Heart right ventricle (tissue), 16 donors: ENCODE results near the gene AGRN. TPM values are rescaled to one million over a fixed set of nuclear protein-coding genes. Genes with fewer than 3 reads are reported as not detected.

Experiments
- ATAC-seq, 8 donors: fragments of 200-7000 bp; cut with Tn5 transposase; one replicate each; pipeline ENCODE4 v1.9.1; 2020; ENCODE audit warnings: mild to moderate bottlenecking in 8 of 8, moderate library complexity in 8 of 8, moderate number of reproducible peaks in 1 of 8
- DNase-seq, 2 donors: peaks; one replicate each; pipeline ENCODE4 v3.0.0-alpha.2; 2020
- H3K27ac ChIP-seq, 10 donors: fragments of 200-600 bp; sonication (generic) in 2 of 10; one replicate each; pipeline versions ENCODE4 v1.5.0 to v1.8.0; 2020 to 2022; ENCODE audit warnings: mild to moderate bottlenecking in 3 of 10
- H3K27me3 ChIP-seq, 7 donors: fragments of 200-600 bp; one replicate each; pipeline ENCODE4 v1.8.0; 2021 to 2022; ENCODE audit warnings: mild to moderate bottlenecking in 2 of 7
- H3K36me3 ChIP-seq, 9 donors: fragments of 200-600 bp; sonication (generic) in 1 of 9; one replicate each; pipeline versions ENCODE4 v1.5.0 to v1.8.0; 2020 to 2022; ENCODE audit warnings: mild to moderate bottlenecking in 2 of 9
- H3K4me1 ChIP-seq, 9 donors: fragments of 200-600 bp; sonication (generic) in 1 of 9; one replicate each; pipeline versions ENCODE4 v1.5.0 to v1.8.0; 2020 to 2022; ENCODE audit warnings: mild to moderate bottlenecking in 4 of 9
- H3K4me3 ChIP-seq, 10 donors: fragments of 200-600 bp; sonication (generic) in 2 of 10; one replicate each; pipeline versions ENCODE4 v1.5.0 to v1.8.0; 2020 to 2022; ENCODE audit warnings: mild to moderate bottlenecking in 7 of 10, moderate library complexity in 2 of 10
- H3K9me3 ChIP-seq, 11 donors: fragments of 200-600 bp in 10 of 11; sonication (generic) in 2 of 11; one replicate each; pipeline versions ENCODE4 v1.5.0 to v1.8.0; 2013 to 2022; ENCODE audit warnings: mild to moderate bottlenecking in 2 of 11, control low read depth in 1 of 11, moderate library complexity in 1 of 11
- WGBS, 2 donors: extraction: QIAGEN DNeasy Blood & Tissue Kit; methylation state at CpG; one replicate each; pipeline ENCODE4 v1.1.7; 2013; ENCODE audit warnings: inconsistent platforms in 1 of 2; 5-methylcytosine and 5-hydroxymethylcytosine counted together
- intact Hi-C, 10 donors: fragments of 100-400 bp; cut with DNase I; formaldehyde crosslinking; loops; one replicate each; pipeline versions ENCODE4 v1.11.1 to v1.14.2; 2022
- polyA plus RNA-seq, 2 donors: library from polyadenylated mRNA; stranded (reverse); fragments of 200-250 nt; gene quantifications; one replicate each; pipeline ENCODE4 v1.2.3, GENCODE V29; 2013
- total RNA-seq, 10 donors: library from RNA; stranded (reverse); fragmentation: NEBNext Ultra II Directional in 3 of 10; extraction: Animal tissue kit (Norgen Biotek cat#: 25700) in 3 of 10; gene quantifications; one replicate each; pipeline versions ENCODE4 v1.2.1 to v1.2.4, GENCODE V29; 2021 to 2023
- TF ChIP-seq, protein P1 (sequence below), 9 donors: fragments of 200-600 bp; sonication (generic) in 2 of 9; IDR thresholded peaks; one replicate each; pipeline versions ENCODE4 v1.5.0 to v1.8.0; 2021 to 2022; ENCODE audit warnings: antibody characterized with exemption in 9 of 9, mild to moderate bottlenecking in 5 of 9, moderate library complexity in 1 of 9
- donor health status: Arrhythmogenic right ventricular cardiomyopathy.
- donor health status: ischemic (EF 13 %, LVEDD 7.1; RV severe dilation, severe dysfunction).
- donor health status: healthy with polysubstance abuse.
- donor health status: DM: no; HTN: yes; CAD: no.
- donor health status: DM: no; HTN: no; CAD: no.
- donor health status: ischemic (EF 25% LVEDD 6.9; RV normal size, moderate dysfunction).
- donor health status: ischemic (EF 25% LVEDD 5.7; RV mildly dilated, moderate dysfunction).
- donor health status: healthy.
- donor health status: DM: yes; HTN: yes; CAD: no.
- donor health status: Ischemic cardiomyopathy.
- donor health status: ischemic (EF 35%, LVEDD 5.7; RV mildly dilated, moderate dysfunction).
- donor health status: nonischemic (EF 11% LVEDD 7.7; RV severe dilation, severe dysfunction).
- donor health status: DM: yes; HTN: yes; CAD: no.
- donor health status: PGD.
- donor health status: ischemic (EF 29% LVEDD 5.4; RV normal size, mild dysfunction).
- donor health status: nonischemic (EF 23%, LVEDD 6.1; RV moderate dilation, normal function).

Gene AGRN
- total and polyA plus RNA-seq, 12 donors: 11.5 to 33.9 (median 18.3) TPM

DNA sequence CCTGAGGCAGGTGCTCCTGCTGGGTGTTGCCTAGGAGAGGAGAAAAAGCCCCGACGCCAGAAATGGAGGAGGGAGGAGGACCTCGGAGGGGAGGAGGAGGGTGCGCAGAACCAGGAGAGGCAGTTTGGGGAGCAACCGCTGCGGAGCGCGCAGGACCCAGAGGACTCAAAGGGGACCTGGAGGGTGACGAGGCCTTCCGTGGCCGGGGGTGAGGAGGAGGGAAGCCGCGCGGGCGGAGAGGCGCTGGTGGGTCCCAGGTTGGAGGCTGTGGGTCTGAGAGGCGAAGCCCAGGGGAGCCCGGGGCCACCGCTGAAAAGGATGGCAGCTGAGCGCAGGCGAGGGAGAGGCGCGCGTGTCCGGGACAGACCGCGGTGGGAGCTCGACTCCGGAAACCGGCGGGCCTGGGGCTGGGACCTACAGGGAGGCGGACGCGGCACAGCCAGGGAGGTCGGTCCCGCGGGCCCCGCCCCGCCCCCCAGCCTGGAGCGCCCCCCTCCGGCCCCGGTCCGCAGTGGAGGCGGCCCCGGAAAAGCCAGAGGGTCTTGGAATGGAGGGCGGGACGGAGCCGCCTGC, 39.1 kb downstream of the AGRN start:
- 1 to 2% methylated on average over 42 to 48 of the region's 48 CpGs for WGBS, 2 donors
- no peak overlapping the region for H3K27ac ChIP-seq
- intact Hi-C loops: no loop called here
- H3K36me3 ChIP-seq: peaks cover 0 to 15% (median 0%) of the 10 kb centered on the region in 9 donors
- ATAC-seq (peak in 6 of 8 donors; percentile 5 to 35 (median 20)), DNase-seq (no peak)
- peak overlapping the region; percentile 24 to 64 (median 58) for H3K4me3 ChIP-seq
- TF ChIP-seq, protein P1, sequence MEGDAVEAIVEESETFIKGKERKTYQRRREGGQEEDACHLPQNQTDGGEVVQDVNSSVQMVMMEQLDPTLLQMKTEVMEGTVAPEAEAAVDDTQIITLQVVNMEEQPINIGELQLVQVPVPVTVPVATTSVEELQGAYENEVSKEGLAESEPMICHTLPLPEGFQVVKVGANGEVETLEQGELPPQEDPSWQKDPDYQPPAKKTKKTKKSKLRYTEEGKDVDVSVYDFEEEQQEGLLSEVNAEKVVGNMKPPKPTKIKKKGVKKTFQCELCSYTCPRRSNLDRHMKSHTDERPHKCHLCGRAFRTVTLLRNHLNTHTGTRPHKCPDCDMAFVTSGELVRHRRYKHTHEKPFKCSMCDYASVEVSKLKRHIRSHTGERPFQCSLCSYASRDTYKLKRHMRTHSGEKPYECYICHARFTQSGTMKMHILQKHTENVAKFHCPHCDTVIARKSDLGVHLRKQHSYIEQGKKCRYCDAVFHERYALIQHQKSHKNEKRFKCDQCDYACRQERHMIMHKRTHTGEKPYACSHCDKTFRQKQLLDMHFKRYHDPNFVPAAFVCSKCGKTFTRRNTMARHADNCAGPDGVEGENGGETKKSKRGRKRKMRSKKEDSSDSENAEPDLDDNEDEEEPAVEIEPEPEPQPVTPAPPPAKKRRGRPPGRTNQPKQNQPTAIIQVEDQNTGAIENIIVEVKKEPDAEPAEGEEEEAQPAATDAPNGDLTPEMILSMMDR (IDR thresholded peaks at IDR 0.05): peak in 8 of 9 donors; percentile 15 to 55 (median 41)
- peaks cover 4 to 35% (median 25%) of the 10 kb centered on the region in 9 donors for H3K4me1 ChIP-seq
- H3K27me3 ChIP-seq: peaks cover 18 to 73% (median 62%) of the 10 kb centered on the region in 7 donors
- H3K9me3 ChIP-seq: no peaks in the 10 kb centered on the region

DNA sequence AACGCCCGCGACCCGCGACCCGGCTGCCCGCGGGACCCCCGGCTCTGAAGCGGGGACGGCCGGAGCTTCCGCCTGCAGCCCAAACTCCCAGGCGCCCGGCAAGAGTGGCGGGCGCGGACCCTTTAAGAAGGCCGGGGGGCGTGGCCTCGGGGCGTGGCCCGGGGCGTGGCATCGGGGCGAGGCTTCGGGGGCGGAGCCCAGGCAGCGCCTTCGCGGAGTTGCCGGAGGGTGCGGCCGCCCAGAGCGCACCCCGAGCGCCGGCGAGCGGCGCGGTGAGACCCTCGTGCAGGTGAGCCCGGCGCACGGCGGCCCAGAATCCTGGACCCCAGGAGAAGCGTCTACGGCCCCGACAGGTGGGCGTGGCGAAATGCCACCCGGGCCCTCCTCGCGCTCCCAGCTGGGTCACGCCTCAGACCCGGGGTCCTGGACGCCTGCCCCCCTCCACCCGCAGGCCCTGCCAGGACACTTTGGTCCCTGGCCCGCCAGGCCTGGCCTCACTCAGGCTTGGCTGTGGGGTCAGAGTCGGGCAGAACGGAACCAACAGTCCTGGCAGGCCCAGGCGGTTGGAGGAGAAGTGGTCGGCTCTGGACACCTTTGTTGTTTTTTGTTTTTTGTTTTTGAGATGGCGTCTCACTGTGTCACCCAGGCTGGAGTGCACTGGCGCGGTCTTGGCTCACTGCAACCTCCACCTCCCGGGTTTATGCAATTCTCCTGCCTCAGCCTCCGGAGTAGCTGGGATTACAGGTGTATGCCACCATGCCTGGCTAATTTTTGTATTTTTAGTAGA, 39.8 kb downstream of the AGRN start:
- no peak overlapping the region for H3K27ac ChIP-seq
- intact Hi-C loops: loop anchor here in 5 of 10 donors (5.0 to 10.0 kb wide), 3 partner anchors 42 to 77 kb away; partner anchors contain the start of genes PERM1 (in 3 of the 5) and ISG15 (in 1 of the 5)
- peak; percentile 82 to 93 (median 87) for ATAC-seq
- peaks cover 4 to 38% (median 28%) of the 10 kb centered on the region in 9 donors for H3K4me1 ChIP-seq
- DNase-seq: peak; percentile 83 to 91
- H3K36me3 ChIP-seq: peaks cover 0 to 8% (median 0%) of the 10 kb centered on the region in 9 donors
- no peaks in the 10 kb centered on the region for H3K9me3 ChIP-seq
- peak overlapping the region; percentile 24 to 64 (median 58) for H3K4me3 ChIP-seq
- peaks cover 22 to 80% (median 69%) of the 10 kb centered on the region in 7 donors for H3K27me3 ChIP-seq
- 4 to 5% methylated on average over 43 to 68 of the region's 69 CpGs for WGBS, 2 donors
- TF ChIP-seq, protein P1 (IDR thresholded peaks at IDR 0.05): peak in 2 of 9 donors; percentile 2 to 3

DNA sequence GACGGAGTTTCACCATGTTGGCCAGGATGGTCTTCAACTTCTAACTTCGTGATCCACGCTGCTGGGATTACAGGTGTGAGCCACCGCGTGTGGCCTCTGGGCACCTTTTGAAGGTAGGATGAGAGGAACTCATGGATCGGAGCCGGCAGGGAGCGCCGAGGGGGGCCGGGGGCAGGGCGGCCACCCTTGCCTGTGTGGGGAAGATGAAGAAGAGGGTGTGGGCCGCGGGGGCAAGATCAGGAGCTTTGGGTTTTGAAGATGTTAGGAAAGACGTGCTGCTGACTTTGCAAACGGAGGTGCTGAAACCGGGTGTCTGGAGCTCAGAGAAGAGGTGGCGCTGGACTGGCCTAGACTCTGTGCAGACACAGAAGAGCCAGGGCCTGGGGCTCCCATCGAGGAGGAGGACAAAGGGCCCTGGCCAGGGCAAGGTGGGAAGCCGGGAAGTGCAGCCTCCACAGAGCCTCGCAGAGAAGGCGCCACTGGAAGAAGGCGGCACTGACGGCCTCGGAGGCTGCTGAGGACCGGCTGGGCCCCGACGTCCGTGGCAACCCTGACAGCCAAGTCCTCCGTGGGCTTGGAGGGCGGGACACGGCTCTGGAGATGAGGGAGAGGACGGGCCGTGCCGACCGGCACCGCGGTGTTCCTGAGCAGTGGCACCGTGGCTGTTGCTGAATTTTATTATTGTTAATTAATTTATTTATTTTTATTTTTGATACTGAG, 40.5 kb downstream of the AGRN start:
- Histone ChIP-seq H3K9me3 (no peaks in the 10 kb centered on the region), H3K4me3 (no peak overlapping the region), H3K36me3 (peaks cover 0 to under 1% (median 0%) of the 10 kb centered on the region in 9 donors), H3K27ac (no peak overlapping the region), H3K27me3 (peaks cover 22 to 83% (median 69%) of the 10 kb centered on the region in 7 donors), H3K4me1 (peaks cover 4 to 38% (median 28%) of the 10 kb centered on the region in 9 donors)
- ATAC-seq (no peak), DNase-seq (no peak)
- WGBS, 2 donors: 51 to 56% methylated on average over 38 of the region's 38 CpGs
- TF ChIP-seq, protein P1 (IDR thresholded peaks at IDR 0.05): no peak
- intact Hi-C loops: loop anchor here in 5 of 10 donors (5.0 to 10.0 kb wide), 3 partner anchors 43 to 78 kb away; partner anchors contain the start of genes PERM1 (in 3 of the 5) and ISG15 (in 1 of the 5)
